ENCODE results near the gene MTF1.

The MTF1 gene

DNA sequence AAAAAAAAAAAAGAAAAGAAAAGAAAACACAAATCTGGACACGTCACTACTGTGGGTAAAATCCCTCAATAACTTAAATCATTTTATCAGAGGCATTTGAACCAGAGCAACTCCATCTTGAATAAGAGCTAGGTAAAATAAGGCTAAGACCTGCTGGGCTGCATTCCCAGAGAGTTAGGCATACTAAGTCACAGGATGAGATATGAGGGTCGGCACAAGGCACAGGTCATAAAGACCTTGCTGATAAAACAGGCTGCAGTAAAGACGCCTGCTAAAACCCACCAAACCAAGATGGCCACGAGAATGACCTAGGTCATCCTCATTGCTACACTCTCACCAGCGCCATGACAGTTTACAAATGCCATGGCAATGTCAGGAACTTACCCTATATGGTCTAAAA is 43.6 kb upstream of the MTF1 start:
- Histone ChIP-seq H3K4me3 (ENCODE audit: low read depth, low read length) (no peak overlapping the region), H3K27ac (ENCODE audit: extremely low read depth, low read depth, low read length) (no peak overlapping the region), H3K36me3 (ENCODE audit: control insufficient read depth in 2 of 2, insufficient read depth in 1 of 2, low read length in 2 of 2) (peaks cover 0 to 6% of the 10 kb centered on the region in 2 experiments; a peak in 1 of 3 replicates), H3K4me1 (ENCODE audit: control insufficient read depth, insufficient read depth, low read length) (no peaks in the 10 kb centered on the region), H3K9me3 (ENCODE audit: control insufficient read depth, insufficient read depth, low read depth, low read length) (no peaks in the 10 kb centered on the region)
- CTCF ChIA-PET, result no interaction called here
- TF ChIP-seq, protein P1, sequence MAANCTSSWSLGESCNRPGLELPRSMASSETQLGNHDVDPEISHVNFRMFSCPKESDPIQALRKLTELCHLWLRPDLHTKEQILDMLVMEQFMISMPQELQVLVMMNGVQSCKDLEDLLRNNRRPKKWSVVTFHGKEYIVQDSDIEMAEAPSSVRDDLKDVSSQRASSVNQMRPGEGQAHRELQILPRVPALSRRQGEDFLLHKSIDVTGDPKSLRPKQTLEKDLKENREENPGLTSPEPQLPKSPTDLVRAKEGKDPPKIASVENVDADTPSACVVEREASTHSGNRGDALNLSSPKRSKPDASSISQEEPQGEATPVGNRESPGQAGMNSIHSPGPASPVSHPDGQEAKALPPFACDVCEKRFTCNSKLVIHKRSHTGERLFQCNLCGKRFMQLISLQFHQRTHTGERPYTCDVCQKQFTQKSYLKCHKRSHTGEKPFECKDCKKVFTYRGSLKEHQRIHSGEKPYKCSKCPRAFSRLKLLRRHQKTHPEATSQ (tag by site-specific recombination; IDR thresholded peaks at IDR 0.05), result no peak
- TF ChIP-seq ATF2 (tag by site-specific recombination; IDR thresholded peaks at IDR 0.05; ENCODE audit: low read depth) (no peak), GFI1B (tag by site-specific recombination; IDR thresholded peaks at IDR 0.05) (no peak), ZNF175 (tag by site-specific recombination; IDR thresholded peaks at IDR 0.05) (no peak), ZNF629 (tag by site-specific recombination; IDR thresholded peaks at IDR 0.05) (no peak), ZNF843 (tag by site-specific recombination; IDR thresholded peaks at IDR 0.05) (no peak), ZNF223 (tag by site-specific recombination; IDR thresholded peaks at IDR 0.05) (no peak), WT1 (tag by site-specific recombination; IDR thresholded peaks at IDR 0.05) (no peak), ZNF16 (tag by site-specific recombination; IDR thresholded peaks at IDR 0.05; ENCODE audit: low read depth) (no peak), ZNF529 (tag by site-specific recombination; IDR thresholded peaks at IDR 0.05; ENCODE audit: insufficient replicate concordance) (no peak), ZNF585B (tag by site-specific recombination; IDR thresholded peaks at IDR 0.05) (no peak), ZNF518A (tag by site-specific recombination; conservative IDR thresholded peaks at IDR 0.05; ENCODE audit: low read depth) (no peak)
- TF ChIP-seq, protein P2, sequence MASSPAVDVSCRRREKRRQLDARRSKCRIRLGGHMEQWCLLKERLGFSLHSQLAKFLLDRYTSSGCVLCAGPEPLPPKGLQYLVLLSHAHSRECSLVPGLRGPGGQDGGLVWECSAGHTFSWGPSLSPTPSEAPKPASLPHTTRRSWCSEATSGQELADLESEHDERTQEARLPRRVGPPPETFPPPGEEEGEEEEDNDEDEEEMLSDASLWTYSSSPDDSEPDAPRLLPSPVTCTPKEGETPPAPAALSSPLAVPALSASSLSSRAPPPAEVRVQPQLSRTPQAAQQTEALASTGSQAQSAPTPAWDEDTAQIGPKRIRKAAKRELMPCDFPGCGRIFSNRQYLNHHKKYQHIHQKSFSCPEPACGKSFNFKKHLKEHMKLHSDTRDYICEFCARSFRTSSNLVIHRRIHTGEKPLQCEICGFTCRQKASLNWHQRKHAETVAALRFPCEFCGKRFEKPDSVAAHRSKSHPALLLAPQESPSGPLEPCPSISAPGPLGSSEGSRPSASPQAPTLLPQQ (tag by site-specific recombination; IDR thresholded peaks at IDR 0.05), result no peak
- TF ChIP-seq, protein P3, sequence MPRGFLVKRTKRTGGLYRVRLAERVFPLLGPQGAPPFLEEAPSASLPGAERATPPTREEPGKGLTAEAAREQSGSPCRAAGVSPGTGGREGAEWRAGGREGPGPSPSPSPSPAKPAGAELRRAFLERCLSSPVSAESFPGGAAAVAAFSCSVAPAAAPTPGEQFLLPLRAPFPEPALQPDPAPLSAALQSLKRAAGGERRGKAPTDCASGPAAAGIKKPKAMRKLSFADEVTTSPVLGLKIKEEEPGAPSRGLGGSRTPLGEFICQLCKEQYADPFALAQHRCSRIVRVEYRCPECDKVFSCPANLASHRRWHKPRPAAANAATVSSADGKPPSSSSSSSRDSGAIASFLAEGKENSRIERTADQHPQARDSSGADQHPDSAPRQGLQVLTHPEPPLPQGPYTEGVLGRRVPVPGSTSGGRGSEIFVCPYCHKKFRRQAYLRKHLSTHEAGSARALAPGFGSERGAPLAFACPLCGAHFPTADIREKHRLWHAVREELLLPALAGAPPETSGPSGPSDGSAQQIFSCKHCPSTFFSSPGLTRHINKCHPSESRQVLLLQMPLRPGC (tag by site-specific recombination; IDR thresholded peaks at IDR 0.05), result no peak
- POLR2A ChIA-PET, result no interaction called here

- TF ChIP-seq ZNF302 (tag by site-specific recombination; IDR thresholded peaks at IDR 0.05; ENCODE audit: low read depth), result no peak
- TF ChIP-seq ZNF76 (tag by site-specific recombination; IDR thresholded peaks at IDR 0.05; ENCODE audit: borderline replicate concordance, low read depth), result no peak
- CTCF ChIA-PET, result interaction anchor here (2.1 kb wide), 1 partner anchor 10 kb away, joined by 8 read pairs; no protein-coding TSS in a partner anchor
- H3K4me1 ChIP-seq (ENCODE audit: control insufficient read depth, insufficient read depth, low read length), result no peaks in the 10 kb centered on the region
- no peak overlapping the region for H3K27ac ChIP-seq (ENCODE audit: extremely low read depth, low read depth, low read length)
- POLR2A ChIA-PET, result interaction anchor here (0.7 kb wide), 1 partner anchor 29 kb away, joined by 3 read pairs; no protein-coding TSS in a partner anchor
- no peak overlapping the region for H3K4me3 ChIP-seq (ENCODE audit: low read depth, low read length)
- H3K36me3 ChIP-seq (ENCODE audit: control insufficient read depth in 2 of 2, insufficient read depth in 1 of 2, low read length in 2 of 2), result no peaks in the 10 kb centered on the region
- no peaks in the 10 kb centered on the region for H3K9me3 ChIP-seq (ENCODE audit: control insufficient read depth, insufficient read depth, low read depth, low read length)
These were observed 42.5 kb upstream of the MTF1 start for GRCh38 chr1:37901893-37902225.
